HepG2 (cell line): Measurements from ENCODE around the gene SLC26A9.

Experiments used
- EP300 ChIP-seq, 3 experiments: sonication (generic) in 1 of 3; formaldehyde crosslinking in 1 of 3; IDR thresholded peaks; 2 replicates each; pipeline versions ENCODE4 v1.5.1 to v1.6.1; 2011 to 2020; ENCODE audit warnings: low read depth in 2 of 3, low read length in 2 of 3, borderline replicate concordance in 1 of 3, improper control_type of control experiment in 1 of 3, mild to moderate bottlenecking in 1 of 3, missing genetic modification reagents in 1 of 3, moderate library complexity in 1 of 3
- NFIB ChIP-seq: sonication (generic); formaldehyde crosslinking; IDR thresholded peaks from 2 replicates; pipeline ENCODE4 v1.9.0; 2021; ENCODE audit warnings: missing genetic modification reagents, mild to moderate bottlenecking, borderline replicate concordance
- ZSCAN29 ChIP-seq: sonication (generic); formaldehyde crosslinking; conservative IDR thresholded peaks from 2 replicates; pipeline ENCODE4 v1.4.0; 2020; ENCODE audit warnings: mild to moderate bottlenecking, missing genetic modification reagents

- TF ChIP-seq NFIB (CRISPR knock-in tag) (no peak), ZSCAN29 (CRISPR knock-in tag) (no peak), EP300 (IDR thresholded peaks at IDR 0.05; ENCODE audit: low read depth in 2 of 2, low read length in 2 of 2) (no peak), EP300 (CRISPR knock-in tag; IDR thresholded peaks at IDR 0.05; ENCODE audit: borderline replicate concordance) (no peak)
These were observed 16.6 kb downstream of the SLC26A9 start for GRCh38 chr1:205926636-205927035.
